Measurements from ENCODE around the gene KIZ. TPM values are rescaled to one million over a fixed set of nuclear protein-coding genes. Genes with fewer than 3 reads are reported as not detected.

KIZ gene
- total RNA-seq, 4 donors from 2014 or later = 31.3 to 79.4 (median 50.8) TPM

DNA sequence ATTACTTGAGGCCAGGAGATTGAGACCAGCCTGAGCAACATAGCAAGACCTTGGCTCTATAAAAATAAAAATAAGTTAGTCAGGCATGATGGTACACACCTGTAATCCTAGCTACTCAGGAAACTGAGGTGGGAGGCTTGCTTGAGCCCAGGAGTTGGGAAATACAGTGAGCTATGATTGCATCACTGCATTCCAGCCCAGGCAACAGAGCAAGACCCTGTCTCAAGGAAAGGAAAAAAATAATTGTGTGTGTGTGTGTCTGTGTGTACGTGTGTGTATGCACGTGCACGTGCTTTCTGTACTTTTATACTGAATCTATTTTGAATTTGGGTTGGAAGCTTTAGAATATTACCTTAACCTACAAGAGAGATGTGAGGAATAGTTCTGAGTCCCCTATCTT lies 58.9 kb downstream of the KIZ start:
- Histone ChIP-seq H3K36me3 (no peaks in the 10 kb centered on the region), H3K4me1 (no peaks in the 10 kb centered on the region), H3K4me3 (no peak overlapping the region), H3K9me3 (no peaks in the 10 kb centered on the region), H3K27ac (no peak overlapping the region), H3K27me3 (no peaks in the 10 kb centered on the region)
- no peak for TF ChIP-seq POLR2A (IDR thresholded peaks at IDR 0.05)
- TF ChIP-seq, protein P1, sequence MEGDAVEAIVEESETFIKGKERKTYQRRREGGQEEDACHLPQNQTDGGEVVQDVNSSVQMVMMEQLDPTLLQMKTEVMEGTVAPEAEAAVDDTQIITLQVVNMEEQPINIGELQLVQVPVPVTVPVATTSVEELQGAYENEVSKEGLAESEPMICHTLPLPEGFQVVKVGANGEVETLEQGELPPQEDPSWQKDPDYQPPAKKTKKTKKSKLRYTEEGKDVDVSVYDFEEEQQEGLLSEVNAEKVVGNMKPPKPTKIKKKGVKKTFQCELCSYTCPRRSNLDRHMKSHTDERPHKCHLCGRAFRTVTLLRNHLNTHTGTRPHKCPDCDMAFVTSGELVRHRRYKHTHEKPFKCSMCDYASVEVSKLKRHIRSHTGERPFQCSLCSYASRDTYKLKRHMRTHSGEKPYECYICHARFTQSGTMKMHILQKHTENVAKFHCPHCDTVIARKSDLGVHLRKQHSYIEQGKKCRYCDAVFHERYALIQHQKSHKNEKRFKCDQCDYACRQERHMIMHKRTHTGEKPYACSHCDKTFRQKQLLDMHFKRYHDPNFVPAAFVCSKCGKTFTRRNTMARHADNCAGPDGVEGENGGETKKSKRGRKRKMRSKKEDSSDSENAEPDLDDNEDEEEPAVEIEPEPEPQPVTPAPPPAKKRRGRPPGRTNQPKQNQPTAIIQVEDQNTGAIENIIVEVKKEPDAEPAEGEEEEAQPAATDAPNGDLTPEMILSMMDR (IDR thresholded peaks at IDR 0.05) = no peak
- no peak for DNase-seq

DNA sequence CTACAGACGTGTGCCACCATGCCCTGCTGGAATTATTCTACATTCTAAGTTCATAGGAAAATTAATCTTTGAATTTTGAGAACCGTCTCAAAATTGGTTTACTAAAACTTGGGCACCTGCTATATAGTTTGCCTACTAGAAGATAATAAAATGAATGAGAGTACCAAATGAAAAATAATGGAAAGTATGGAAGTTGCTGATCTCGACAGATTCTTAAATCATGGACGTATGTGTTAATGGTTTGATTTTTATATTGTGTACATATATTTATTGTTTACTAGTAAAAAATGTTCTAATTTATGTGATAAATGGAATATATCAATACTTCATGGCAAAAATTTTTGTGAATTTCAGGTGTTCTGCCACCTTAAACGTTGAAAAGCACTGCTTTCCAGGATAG lies 60.0 kb downstream of the KIZ start:
- H3K4me3 ChIP-seq = no peak overlapping the region
- no peak overlapping the region for H3K27ac ChIP-seq
- no peak for DNase-seq
- H3K36me3 ChIP-seq = no peaks in the 10 kb centered on the region
- no peaks in the 10 kb centered on the region for H3K9me3 ChIP-seq
- no peak for TF ChIP-seq POLR2A (IDR thresholded peaks at IDR 0.05)
- TF ChIP-seq, protein P1 (IDR thresholded peaks at IDR 0.05) = no peak
- H3K27me3 ChIP-seq = no peaks in the 10 kb centered on the region
- H3K4me1 ChIP-seq = no peaks in the 10 kb centered on the region

- H3K4me3 ChIP-seq = no peak overlapping the region
- no peak overlapping the region for H3K27ac ChIP-seq
- no peak for DNase-seq
- TF ChIP-seq, protein P1 (IDR thresholded peaks at IDR 0.05) = no peak
- no peak for TF ChIP-seq POLR2A (IDR thresholded peaks at IDR 0.05)
- no peaks in the 10 kb centered on the region for H3K9me3 ChIP-seq
- H3K36me3 ChIP-seq = no peaks in the 10 kb centered on the region
- H3K4me1 ChIP-seq = no peaks in the 10 kb centered on the region
- H3K27me3 ChIP-seq = no peaks in the 10 kb centered on the region
These were observed 64.1 kb downstream of the KIZ start for GRCh38 chr20:21189761-21190523.

- H3K36me3 ChIP-seq = no peaks in the 10 kb centered on the region
- H3K4me3 ChIP-seq = no peak overlapping the region
- no peaks in the 10 kb centered on the region for H3K9me3 ChIP-seq
- H3K27me3 ChIP-seq = no peaks in the 10 kb centered on the region
- no peak for DNase-seq
- H3K27ac ChIP-seq = no peak overlapping the region
- TF ChIP-seq POLR2A (IDR thresholded peaks at IDR 0.05) = no peak
- TF ChIP-seq, protein P1 (IDR thresholded peaks at IDR 0.05) = no peak
- H3K4me1 ChIP-seq = no peaks in the 10 kb centered on the region
These were observed 65.0 kb downstream of the KIZ start for GRCh38 chr20:21190869-21191268.

DNA sequence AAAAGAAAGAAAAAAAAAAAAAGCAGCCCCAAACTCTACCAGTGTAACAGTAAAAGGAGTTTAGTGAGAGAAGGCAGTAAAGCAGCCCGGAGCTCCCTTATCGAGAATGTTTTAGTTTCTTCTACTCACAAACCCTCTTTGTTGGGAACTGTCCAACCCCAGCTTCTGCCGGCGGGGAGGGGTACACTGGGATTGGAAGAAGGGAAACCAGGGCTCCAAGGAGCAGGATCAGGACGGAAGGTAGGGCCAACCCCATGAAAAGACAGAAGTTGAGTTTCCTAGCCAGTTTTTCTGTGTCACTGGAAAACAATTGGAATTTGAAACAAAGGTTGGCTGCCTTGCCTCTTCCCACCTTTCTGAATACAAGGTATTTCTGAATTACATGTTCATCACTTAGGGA lies 66.0 kb downstream of the KIZ start:
- TF ChIP-seq, protein P1 (IDR thresholded peaks at IDR 0.05) = no peak
- no peak for TF ChIP-seq POLR2A (IDR thresholded peaks at IDR 0.05)
- no peak for DNase-seq
- H3K36me3 ChIP-seq = no peaks in the 10 kb centered on the region
- H3K27ac ChIP-seq = no peak overlapping the region
- no peaks in the 10 kb centered on the region for H3K4me1 ChIP-seq
- no peak overlapping the region for H3K4me3 ChIP-seq
- H3K27me3 ChIP-seq = no peaks in the 10 kb centered on the region
- H3K9me3 ChIP-seq = no peaks in the 10 kb centered on the region
